Measurements from ENCODE around the gene GFRA3. TPM values are rescaled to one million over a fixed set of nuclear protein-coding genes. Genes with fewer than 3 reads are reported as not detected.

The GFRA3 gene
- total RNA-seq, 1 experiment from 2014 or later, result 1.6 TPM

DNA sequence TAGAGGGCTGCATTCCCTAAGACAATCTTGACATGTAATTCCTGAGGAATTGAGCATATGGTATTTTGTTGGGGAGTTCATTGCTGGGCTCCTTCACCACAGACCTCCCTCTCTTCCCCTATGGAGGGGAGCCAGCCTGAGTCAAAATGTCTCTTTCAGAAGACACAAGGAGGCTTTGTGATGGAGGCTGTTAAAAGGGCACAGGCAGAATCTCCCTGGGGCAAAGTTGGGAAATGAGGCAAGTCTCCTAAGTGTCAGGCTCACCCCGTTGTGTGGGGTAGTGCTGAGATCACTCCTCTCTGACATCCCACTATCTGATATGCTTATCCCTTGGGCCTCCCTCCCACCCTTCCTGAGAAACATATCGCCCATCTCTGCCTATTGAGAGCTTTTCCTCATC lies 30.6 kb downstream of the GFRA3 start:
- Mint-ChIP-seq H3K4me3 (no peak overlapping the region), H3K4me1 (peaks cover 19 to 31% of the 10 kb centered on the region in 2 experiments), H3K36me3 (ENCODE audit: insufficient read depth in 1 of 3, low read depth in 3 of 3) (no peaks in the 10 kb centered on the region), H3K27ac (no peak overlapping the region), H3K9me3 (no peaks in the 10 kb centered on the region), H3K27me3 (ENCODE audit: low read depth) (peaks cover 53% of the 10 kb centered on the region)
- no peak overlapping the region for H2BK12ac ChIP-seq (ENCODE audit: insufficient read length, low read depth, low read length)
- H3K79me2 ChIP-seq (ENCODE audit: insufficient read depth, low read length), result no peaks in the 10 kb centered on the region
- WGBS (ENCODE audit: extremely low coverage, insufficient read length, low lambda C conversion rate), result no CpG with 5 or more reads among the region's 2 CpGs
- no peak overlapping the region for H3T11ph ChIP-seq (ENCODE audit: low read length)
- H2AK5ac ChIP-seq (ENCODE audit: insufficient read length, low read length), result no peak overlapping the region
- H3K9ac ChIP-seq (ENCODE audit: extremely low read depth, insufficient read length, low read length), result no peak overlapping the region
- H3K56ac ChIP-seq (ENCODE audit: insufficient read length, low read depth, low read length), result no peak overlapping the region
- H2AFZ ChIP-seq (ENCODE audit: low read length), result no peak overlapping the region
- H4K91ac ChIP-seq (ENCODE audit: insufficient read length, low read depth, low read length), result no peak overlapping the region
- H3K4me1 ChIP-seq (ENCODE audit: insufficient read depth, low read length), result no peaks in the 10 kb centered on the region; the same call in 1 of the 2 replicates
- TF ChIP-seq, protein P1, sequence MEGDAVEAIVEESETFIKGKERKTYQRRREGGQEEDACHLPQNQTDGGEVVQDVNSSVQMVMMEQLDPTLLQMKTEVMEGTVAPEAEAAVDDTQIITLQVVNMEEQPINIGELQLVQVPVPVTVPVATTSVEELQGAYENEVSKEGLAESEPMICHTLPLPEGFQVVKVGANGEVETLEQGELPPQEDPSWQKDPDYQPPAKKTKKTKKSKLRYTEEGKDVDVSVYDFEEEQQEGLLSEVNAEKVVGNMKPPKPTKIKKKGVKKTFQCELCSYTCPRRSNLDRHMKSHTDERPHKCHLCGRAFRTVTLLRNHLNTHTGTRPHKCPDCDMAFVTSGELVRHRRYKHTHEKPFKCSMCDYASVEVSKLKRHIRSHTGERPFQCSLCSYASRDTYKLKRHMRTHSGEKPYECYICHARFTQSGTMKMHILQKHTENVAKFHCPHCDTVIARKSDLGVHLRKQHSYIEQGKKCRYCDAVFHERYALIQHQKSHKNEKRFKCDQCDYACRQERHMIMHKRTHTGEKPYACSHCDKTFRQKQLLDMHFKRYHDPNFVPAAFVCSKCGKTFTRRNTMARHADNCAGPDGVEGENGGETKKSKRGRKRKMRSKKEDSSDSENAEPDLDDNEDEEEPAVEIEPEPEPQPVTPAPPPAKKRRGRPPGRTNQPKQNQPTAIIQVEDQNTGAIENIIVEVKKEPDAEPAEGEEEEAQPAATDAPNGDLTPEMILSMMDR (conservative IDR thresholded peaks at IDR 0.05), result no peak
- peaks cover 3% of the 10 kb centered on the region for H3K23me2 ChIP-seq (ENCODE audit: insufficient read length, low read depth, low read length, poor library complexity, severe bottlenecking)
- no peaks in the 10 kb centered on the region for H4K20me1 ChIP-seq (ENCODE audit: control insufficient read depth, insufficient read depth, insufficient read length)
- no peak overlapping the region for H3K4me2 ChIP-seq (ENCODE audit: insufficient read depth, insufficient read length, low read length)
- no peak overlapping the region for H2BK120ac ChIP-seq (ENCODE audit: low read depth, low read length, poor library complexity, severe bottlenecking)
- no peak overlapping the region for H3K18ac ChIP-seq (ENCODE audit: insufficient read length, low read depth, low read length)
- H4K8ac ChIP-seq (replicated peaks; ENCODE audit: insufficient read length, low read depth, low read length), result no peak overlapping the region
- H3K9me3 ChIP-seq (ENCODE audit: control insufficient read depth, low read depth, low read length), result no peaks in the 10 kb centered on the region
- no peaks in the 10 kb centered on the region for H3K79me1 ChIP-seq (ENCODE audit: insufficient read depth, low read depth, low read length, poor library complexity, severe bottlenecking)
- no peak overlapping the region for H2BK15ac ChIP-seq (ENCODE audit: low read depth, low read length)
- no peak overlapping the region for H3K27ac ChIP-seq (ENCODE audit: insufficient read length, low read depth, low read length)
- no peak overlapping the region for H3K14ac ChIP-seq (ENCODE audit: insufficient read depth, low read length)
- H3K4ac ChIP-seq (ENCODE audit: low read depth, low read length), result no peak overlapping the region
- no peak overlapping the region for H2BK20ac ChIP-seq (ENCODE audit: low read depth, low read length, poor library complexity, severe bottlenecking)
- H4K5ac ChIP-seq (ENCODE audit: insufficient read length, low read depth, low read length), result no peak overlapping the region
- H3K23ac ChIP-seq (ENCODE audit: insufficient read length, low read depth, low read length), result no peak overlapping the region
- H3K27me3 ChIP-seq (ENCODE audit: insufficient read depth, low read length), result peaks cover 12% of the 10 kb centered on the region
- no peak overlapping the region for H2BK5ac ChIP-seq (ENCODE audit: insufficient read length, low read length)
- no peak for DNase-seq
